Measurements from ENCODE around the gene PXDN. TPM values are rescaled to one million over a fixed set of nuclear protein-coding genes. Genes with fewer than 3 reads are reported as not detected.

PXDN gene
- total and polyA plus RNA-seq, 9 of the 15 experiments (the other 6 are each of a cell fraction or from before 2014, with no cell fraction given) = 0.49 TPM; not detected in 8

DNA sequence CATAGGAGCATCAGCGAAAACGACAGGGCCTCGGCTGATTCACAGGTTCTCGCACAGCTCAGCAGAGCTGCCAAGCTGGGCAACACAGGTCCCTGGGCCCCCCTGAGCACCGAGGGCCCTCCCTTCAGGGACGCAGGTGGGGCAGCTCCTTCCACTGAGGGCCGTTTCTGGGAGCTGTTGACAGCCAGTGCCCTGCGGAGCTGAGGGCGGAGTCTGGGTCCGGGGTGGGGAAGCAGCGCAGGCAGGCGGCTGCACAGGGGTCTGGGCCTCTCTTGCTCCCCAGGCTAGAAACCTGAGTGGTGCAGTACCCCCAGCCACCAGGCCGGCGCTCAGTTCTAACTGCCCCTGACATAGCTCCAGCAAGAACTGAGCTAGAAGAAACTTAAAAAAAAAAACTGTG, 65.7 kb downstream of the PXDN start:
- no peak for DNase-seq (ENCODE audit: extremely low read depth in 1 of 4, low spot score in 3 of 4)
- 0% methylated on average over 11 of the region's 14 CpGs for WGBS (ENCODE audit: insufficient coverage, low coverage, missing lambda C conversion rate)
- in situ Hi-C loops (cut with MboI) = no loop called here

More for the DNA sequence above, 65.7 kb downstream of the PXDN start:
- Histone ChIP-seq H3K27me3 (ENCODE audit: control insufficient read depth in 2 of 2, insufficient read depth in 2 of 2, low read length in 2 of 2) (peaks cover 0 to 50% of the 10 kb centered on the region in 2 experiments; a peak in 3 of 5 replicates), H3K4me1 (replicated peaks in 1 of 2; ENCODE audit: control insufficient read depth in 2 of 2, insufficient read depth in 2 of 2, low read length in 2 of 2) (no peaks in the 10 kb centered on the region), H3K9me1 (ENCODE audit: control insufficient read depth, insufficient read depth, low read length) (no peaks in the 10 kb centered on the region), H3K9me3 (replicated peaks; ENCODE audit: control insufficient read depth, insufficient read depth, low read depth, low read length) (no peaks in the 10 kb centered on the region), H3K4me2 (ENCODE audit: insufficient read depth, low read length) (no peak overlapping the region), H3K27ac (ENCODE audit: extremely low read depth, low read depth, low read length) (no peak overlapping the region), H4K20me1 (replicated peaks; ENCODE audit: control insufficient read depth, insufficient read depth, low read length) (no peaks in the 10 kb centered on the region; the same call in 1 of the 2 replicates), H2AFZ (ENCODE audit: low read depth, low read length) (no peak overlapping the region), H3K79me2 (ENCODE audit: control insufficient read depth, insufficient read depth, low read length) (no peaks in the 10 kb centered on the region), H3K4me3 (no peak overlapping the region), H3K36me3 (ENCODE audit: control insufficient read depth, insufficient read depth, low read length) (no peaks in the 10 kb centered on the region), H3K9ac (ENCODE audit: insufficient read depth in 1 of 2, low read depth in 2 of 2, low read length in 2 of 2) (no peak overlapping the region)
- no peak for FAIRE-seq
- BruUV-seq (replicated peaks) = no TSS peak
- intact Hi-C loops (cut with micrococcal nuclease) = no loop called here
- TF ChIP-seq NR2C1 (IDR thresholded peaks at IDR 0.05) (no peak), NR2C1 (tag; IDR thresholded peaks at IDR 0.05) (no peak), KAT8 (IDR thresholded peaks at IDR 0.05; ENCODE audit: low read depth) (no peak), HNRNPL (IDR thresholded peaks at IDR 0.05; ENCODE audit: low read depth, low read length) (no peak), NR3C1 (CRISPR knock-in tag; IDR thresholded peaks at IDR 0.05) (no peak), ZNF24 (IDR thresholded peaks at IDR 0.05) (no peak), NFATC3 (IDR thresholded peaks at IDR 0.05) (no peak), ZNF431 (CRISPR knock-in tag; IDR thresholded peaks at IDR 0.05) (no peak), MEF2D (tag; conservative IDR thresholded peaks at IDR 0.05; ENCODE audit: low read depth) (no peak), BRF1 (IDR thresholded peaks at IDR 0.05; ENCODE audit: borderline replicate concordance, extremely low read depth, insufficient read length) (no peak), CREM (IDR thresholded peaks at IDR 0.05; ENCODE audit: low read depth) (no peak), TEAD1 (CRISPR knock-in tag; IDR thresholded peaks at IDR 0.05) (no peak), MCM2 (IDR thresholded peaks at IDR 0.05; ENCODE audit: low read depth) (no peak)
- TF ChIP-seq, protein P1, sequence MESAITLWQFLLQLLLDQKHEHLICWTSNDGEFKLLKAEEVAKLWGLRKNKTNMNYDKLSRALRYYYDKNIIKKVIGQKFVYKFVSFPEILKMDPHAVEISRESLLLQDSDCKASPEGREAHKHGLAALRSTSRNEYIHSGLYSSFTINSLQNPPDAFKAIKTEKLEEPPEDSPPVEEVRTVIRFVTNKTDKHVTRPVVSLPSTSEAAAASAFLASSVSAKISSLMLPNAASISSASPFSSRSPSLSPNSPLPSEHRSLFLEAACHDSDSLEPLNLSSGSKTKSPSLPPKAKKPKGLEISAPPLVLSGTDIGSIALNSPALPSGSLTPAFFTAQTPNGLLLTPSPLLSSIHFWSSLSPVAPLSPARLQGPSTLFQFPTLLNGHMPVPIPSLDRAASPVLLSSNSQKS (CRISPR knock-in tag; IDR thresholded peaks at IDR 0.05) = no peak
- TF ChIP-seq, protein P2, sequence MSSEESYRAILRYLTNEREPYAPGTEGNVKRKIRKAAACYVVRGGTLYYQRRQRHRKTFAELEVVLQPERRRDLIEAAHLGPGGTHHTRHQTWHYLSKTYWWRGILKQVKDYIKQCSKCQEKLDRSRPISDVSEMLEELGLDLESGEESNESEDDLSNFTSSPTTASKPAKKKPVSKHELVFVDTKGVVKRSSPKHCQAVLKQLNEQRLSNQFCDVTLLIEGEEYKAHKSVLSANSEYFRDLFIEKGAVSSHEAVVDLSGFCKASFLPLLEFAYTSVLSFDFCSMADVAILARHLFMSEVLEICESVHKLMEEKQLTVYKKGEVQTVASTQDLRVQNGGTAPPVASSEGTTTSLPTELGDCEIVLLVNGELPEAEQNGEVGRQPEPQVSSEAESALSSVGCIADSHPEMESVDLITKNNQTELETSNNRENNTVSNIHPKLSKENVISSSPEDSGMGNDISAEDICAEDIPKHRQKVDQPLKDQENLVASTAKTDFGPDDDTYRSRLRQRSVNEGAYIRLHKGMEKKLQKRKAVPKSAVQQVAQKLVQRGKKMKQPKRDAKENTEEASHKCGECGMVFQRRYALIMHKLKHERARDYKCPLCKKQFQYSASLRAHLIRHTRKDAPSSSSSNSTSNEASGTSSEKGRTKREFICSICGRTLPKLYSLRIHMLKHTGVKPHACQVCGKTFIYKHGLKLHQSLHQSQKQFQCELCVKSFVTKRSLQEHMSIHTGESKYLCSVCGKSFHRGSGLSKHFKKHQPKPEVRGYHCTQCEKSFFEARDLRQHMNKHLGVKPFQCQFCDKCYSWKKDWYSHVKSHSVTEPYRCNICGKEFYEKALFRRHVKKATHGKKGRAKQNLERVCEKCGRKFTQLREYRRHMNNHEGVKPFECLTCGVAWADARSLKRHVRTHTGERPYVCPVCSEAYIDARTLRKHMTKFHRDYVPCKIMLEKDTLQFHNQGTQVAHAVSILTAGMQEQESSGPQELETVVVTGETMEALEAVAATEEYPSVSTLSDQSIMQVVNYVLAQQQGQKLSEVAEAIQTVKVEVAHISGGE (CRISPR knock-in tag; IDR thresholded peaks at IDR 0.05) = no peak
- TF ChIP-seq, protein P3, sequence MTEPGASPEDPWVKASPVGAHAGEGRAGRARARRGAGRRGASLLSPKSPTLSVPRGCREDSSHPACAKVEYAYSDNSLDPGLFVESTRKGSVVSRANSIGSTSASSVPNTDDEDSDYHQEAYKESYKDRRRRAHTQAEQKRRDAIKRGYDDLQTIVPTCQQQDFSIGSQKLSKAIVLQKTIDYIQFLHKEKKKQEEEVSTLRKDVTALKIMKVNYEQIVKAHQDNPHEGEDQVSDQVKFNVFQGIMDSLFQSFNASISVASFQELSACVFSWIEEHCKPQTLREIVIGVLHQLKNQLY (CRISPR knock-in tag; conservative IDR thresholded peaks at IDR 0.05) = no peak
- TF ChIP-seq, protein P4, sequence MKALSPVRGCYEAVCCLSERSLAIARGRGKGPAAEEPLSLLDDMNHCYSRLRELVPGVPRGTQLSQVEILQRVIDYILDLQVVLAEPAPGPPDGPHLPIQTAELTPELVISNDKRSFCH (CRISPR knock-in tag; IDR thresholded peaks at IDR 0.05) = no peak
- TF ChIP-seq, protein P4 (tag; IDR thresholded peaks at IDR 0.05) = no peak
- ATAC-seq = peak; percentile 51; the same call in 2 of the 3 replicates
- ChIA-PET CTCF (ENCODE audit: low intra/inter-chr PET ratio) (interaction anchor here (0.7 kb wide), 1 partner anchor 70 kb away, joined by 3 read pairs; no protein-coding TSS in a partner anchor), POLR2A (interaction anchor here (0.5 kb wide), 1 partner anchor 61 kb away, joined by 3 read pairs; no protein-coding TSS in a partner anchor)

All from K562 (cell line).